Measurements from ENCODE around the gene FCMR.

FCMR gene

GRCh38 chr1:206921772-206922265 lies at the start of gene FCMR:
Gene FCMR (minus strand): TSS chr1:206921941. CDS start chr1:206921854, 87 bp downstream.
- peak; percentile 31 for DNase-seq

GRCh38 chr1:206971029-206971655 lies 49.4 kb upstream of the FCMR start:
- DNase-seq, result no peak

- DNase-seq, result no peak
Observed at GRCh38 chr1:206970446-206970845, 48.7 kb upstream of the FCMR start, which contains the start of gene FCAMR. Gene FCAMR (minus strand): TSS chr1:206970460. CDS start chr1:206970125, 335 bp downstream.

- DNase-seq, result no peak
Observed at GRCh38 chr1:206969090-206969489, 47.3 kb upstream of the FCMR start.

- DNase-seq, result no peak
Observed at GRCh38 chr1:206967096-206967849, 45.5 kb upstream of the FCMR start.

- DNase-seq, result no peak
Observed at GRCh38 chr1:206965781-206966180, 44.0 kb upstream of the FCMR start.

GRCh38 chr1:206963740-206964139 lies 42.0 kb upstream of the FCMR start:
- DNase-seq, result no peak

- no peak for DNase-seq
Observed at GRCh38 chr1:206963119-206963712, 41.5 kb upstream of the FCMR start.

GRCh38 chr1:206962272-206962671 lies 40.5 kb upstream of the FCMR start:
- no peak for DNase-seq

GRCh38 chr1:206961668-206962067 lies 39.9 kb upstream of the FCMR start:
- DNase-seq, result no peak

GRCh38 chr1:206960676-206961386 lies 39.1 kb upstream of the FCMR start:
- DNase-seq, result no peak

- DNase-seq, result no peak
Observed at GRCh38 chr1:206958144-206958543, 36.4 kb upstream of the FCMR start.

GRCh38 chr1:206957639-206958038 lies 35.9 kb upstream of the FCMR start:
- DNase-seq, result no peak

- no peak for DNase-seq
Observed at GRCh38 chr1:206955476-206956451, 34.0 kb upstream of the FCMR start.

- no peak for DNase-seq
Observed at GRCh38 chr1:206954459-206955342, 33.0 kb upstream of the FCMR start.

GRCh38 chr1:206953626-206954025 lies 31.9 kb upstream of the FCMR start:
- no peak for DNase-seq

GRCh38 chr1:206953126-206953525 lies 31.4 kb upstream of the FCMR start:
- no peak for DNase-seq

GRCh38 chr1:206952171-206952570 lies 30.4 kb upstream of the FCMR start:
- DNase-seq, result no peak

GRCh38 chr1:206951318-206952100 lies 29.8 kb upstream of the FCMR start:
- no peak for DNase-seq

- no peak for DNase-seq
Observed at GRCh38 chr1:206949641-206950040, 27.9 kb upstream of the FCMR start.
